ENCODE measurements around the gene ARIH2.
"Not testable (repeated sequence)": the region's sequence is repeated elsewhere in the genome, so short reads cannot be mapped to it uniquely, and the experiment has no call there.

The ARIH2 gene

GRCh38 chr3:48918388-48919214, at the start of gene ARIH2:
Gene ARIH2 (plus strand): TSS chr3:48918842. CDS start chr3:48927559, 8,717 bp downstream.
- DNase-seq, result peak; percentile 51

GRCh38 chr3:48877671-48878070, 41.0 kb upstream of the ARIH2 start:
- no peak for DNase-seq

DNA sequence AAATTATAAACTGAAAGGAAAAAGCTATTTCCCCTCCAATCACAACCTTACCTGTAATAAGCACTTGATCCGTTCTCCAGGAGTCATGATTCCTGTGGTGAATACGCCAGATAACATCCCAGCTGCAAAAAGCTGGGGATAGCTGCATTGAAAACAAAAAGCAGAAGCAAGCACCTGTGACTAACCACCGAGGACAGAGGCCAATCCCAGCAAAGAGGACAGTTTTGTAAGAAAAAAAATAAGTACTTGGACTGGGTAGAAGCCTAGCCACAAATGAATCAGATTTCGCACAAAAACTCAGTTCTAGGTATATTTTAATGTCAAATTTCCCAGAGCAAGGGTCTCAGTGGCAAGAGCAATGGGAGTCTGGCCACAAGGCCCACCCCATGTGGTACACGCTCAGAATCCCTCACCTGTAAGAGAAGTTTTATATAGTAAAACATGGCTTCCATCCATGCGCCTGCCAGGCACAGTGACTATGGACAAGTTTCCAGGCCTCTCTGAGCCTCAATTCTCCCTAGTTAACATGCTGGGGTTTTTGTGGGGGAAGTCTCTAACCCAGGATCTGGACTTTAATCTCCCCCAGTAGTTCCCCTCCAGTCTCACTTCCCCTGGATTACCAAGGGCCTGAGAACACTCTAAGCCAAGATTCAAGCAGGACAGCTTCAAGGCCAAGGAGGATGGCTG, 39.2 kb upstream of the ARIH2 start:
- no peak for DNase-seq

DNA sequence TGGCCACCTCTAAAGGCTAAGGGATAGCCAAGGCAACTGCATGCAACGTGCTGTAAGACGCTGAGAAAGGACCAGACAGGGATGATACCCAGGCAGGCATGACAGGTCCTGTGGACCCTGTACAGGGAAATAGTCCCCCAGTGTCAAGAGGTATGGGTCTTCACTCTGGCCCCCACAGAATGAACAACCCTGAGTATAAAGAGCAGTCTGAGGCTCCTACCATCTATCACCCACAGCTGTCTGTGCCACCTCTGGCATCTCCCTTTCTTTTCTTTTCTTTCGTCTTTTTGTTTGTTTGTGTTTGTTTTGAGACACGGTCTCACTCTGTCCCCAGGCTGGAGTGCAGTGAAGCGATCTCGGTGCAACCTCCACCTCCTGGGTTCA, 38.7 kb upstream of the ARIH2 start:
- DNase-seq, result no peak

GRCh38 chr3:48881006-48881405, 37.6 kb upstream of the ARIH2 start:
- DNase-seq, result no peak

DNA sequence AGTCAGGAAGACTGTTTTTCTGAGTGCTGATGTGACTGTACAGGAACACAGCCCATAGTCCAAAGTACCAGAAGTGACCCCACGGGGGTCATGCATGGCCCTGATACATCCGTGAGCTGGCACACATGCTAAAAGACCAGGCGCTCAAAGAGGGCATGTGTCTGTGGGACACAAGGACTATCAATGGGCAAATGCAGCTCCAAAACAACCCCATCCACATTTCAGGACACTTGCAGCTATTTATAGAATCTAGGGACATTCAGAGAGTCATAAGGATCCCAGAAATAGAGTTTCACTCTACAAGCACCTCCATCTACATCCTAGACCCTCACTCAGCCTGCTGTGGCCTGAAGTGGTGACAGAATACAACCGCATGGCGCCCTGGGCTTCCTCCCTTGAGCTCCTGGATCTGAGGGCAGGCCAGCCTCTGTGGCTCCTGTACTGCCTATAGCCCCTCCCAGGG, 37.0 kb upstream of the ARIH2 start:
- DNase-seq, result no peak

- no peak for DNase-seq
Observed at GRCh38 chr3:48885753-48886152, 32.9 kb upstream of the ARIH2 start.

DNA sequence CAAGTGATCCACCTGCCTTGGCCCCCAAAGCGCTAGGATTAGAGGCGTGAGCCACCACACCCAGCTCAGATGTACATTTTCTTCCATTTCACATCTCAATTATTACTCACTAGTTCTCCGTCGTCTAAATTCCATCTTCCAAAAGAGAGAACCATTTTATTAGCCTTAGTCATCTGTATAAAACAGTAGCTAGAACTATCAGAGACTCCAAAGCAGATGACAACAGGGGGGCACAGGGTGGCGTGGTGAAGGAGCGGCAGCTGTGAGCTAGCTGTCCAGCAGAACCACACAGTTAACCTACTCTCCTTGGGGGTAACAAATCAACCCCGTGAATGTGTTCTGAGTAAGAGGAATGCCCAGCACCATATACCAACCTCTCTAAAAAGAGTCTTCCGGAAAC, 27.0 kb upstream of the ARIH2 start:
- DNase-seq, result no peak

DNA sequence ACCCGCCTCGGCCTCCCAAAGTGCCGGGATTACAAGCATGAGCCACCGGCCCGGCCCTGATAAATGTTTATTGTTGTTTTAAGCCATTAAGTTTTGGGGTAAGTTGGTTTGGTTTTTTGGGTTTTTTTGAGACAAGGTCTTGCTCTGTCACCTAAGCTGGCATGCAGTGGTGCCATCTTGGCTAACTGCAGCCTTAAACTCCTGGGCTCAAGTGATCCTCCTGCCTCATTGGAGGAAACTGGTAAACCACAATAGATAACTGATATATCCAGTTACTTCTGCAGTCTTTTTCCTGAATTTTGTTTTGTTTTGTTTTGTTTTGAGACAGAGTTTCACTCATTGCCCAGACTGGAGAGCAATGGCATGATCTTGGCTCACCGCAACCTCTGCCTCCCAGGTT, 24.1 kb upstream of the ARIH2 start:
- no peak for DNase-seq

GRCh38 chr3:48896936-48897335, 21.7 kb upstream of the ARIH2 start:
- no peak for DNase-seq

DNA sequence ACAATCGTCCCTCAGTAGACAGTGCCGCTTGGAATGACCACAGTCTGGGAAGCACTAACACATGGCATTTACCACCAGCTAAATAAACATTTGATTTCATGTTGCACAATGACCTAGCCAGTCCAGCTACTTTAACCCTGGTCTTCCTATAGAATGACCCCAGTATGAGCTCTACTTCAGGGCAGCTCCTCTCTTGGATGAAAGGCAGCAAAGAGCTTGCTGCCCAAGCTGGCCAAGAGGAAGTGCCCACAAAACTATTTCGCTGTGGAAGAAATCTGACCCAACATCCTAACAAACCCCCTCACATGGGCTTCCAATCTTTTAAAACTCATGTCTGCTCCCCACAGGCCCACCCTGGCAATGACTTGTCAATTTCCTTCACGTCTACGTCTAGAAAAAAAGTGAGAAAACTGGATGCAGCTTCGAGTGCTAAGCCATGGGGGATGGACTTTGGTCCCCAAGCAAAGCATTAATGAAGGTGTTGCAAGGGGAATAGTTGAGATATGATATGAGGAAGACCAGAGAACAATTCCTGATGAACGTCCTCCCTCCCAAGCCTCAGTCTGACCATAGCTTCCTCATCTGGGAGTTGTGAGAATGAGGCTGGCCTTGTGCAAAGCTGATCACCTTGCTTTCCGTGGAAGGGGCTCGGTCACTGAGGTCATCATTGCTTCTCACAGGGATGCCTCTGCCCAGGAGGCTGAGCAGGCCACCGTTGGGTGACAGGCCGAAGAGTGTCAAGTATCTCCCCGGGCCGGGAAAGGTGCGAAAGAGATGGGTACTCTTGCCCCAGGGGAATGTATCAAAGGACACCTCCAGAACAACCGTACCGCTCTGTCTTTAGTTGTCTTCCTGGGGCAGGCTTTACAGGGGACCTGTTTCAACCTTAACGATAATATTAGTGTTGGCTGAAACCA, 20.9 kb upstream of the ARIH2 start:
- DNase-seq, result no peak

DNA sequence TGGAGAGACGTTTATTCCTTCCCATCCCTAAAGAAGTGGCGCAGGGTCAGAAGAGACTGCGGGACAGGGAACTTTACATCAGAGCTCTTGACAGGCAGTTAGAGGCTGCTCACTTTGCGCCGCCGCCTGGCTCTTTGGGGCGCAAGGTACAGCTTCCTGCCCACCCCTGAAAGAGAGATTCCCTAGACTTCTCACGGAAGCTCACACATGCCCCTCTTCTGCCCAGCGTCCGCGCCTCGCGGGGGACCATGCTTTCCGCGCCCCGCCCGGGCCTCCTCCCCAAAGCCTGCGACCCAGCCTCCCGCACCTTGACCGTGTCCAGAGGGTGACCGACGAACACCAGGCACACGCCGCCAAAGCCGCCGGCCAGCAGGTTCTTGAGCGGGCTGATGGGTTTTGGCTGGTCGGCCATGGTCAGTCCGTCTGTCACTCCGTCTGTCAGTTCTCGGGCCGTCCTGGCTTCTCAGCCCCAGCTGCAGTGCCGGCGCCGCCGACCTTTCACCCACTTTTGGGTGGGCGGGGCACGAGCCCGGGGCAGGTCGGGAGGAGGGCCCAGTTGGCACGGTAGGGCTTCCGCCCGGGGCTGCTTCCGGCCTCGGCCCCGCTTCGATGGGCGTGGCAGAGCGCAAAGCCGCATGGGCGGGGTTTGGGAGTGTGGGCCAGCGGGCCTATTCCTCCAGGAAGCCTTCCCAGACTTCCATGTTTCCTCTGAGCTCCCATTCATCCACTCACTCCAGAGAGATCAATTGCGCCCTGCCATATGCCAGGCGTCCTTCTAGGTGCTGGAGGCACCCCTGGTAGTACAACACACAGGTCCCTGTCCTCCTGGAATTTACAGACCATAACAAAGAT, 20.0 kb upstream of the ARIH2 start, which contains the start of gene SLC25A20:
Gene SLC25A20 (minus strand): TSS at position 500 of the 852 bp plus-strand sequence. CDS start 88 bp downstream, at position 412.
- DNase-seq, result peak; percentile 50

DNA sequence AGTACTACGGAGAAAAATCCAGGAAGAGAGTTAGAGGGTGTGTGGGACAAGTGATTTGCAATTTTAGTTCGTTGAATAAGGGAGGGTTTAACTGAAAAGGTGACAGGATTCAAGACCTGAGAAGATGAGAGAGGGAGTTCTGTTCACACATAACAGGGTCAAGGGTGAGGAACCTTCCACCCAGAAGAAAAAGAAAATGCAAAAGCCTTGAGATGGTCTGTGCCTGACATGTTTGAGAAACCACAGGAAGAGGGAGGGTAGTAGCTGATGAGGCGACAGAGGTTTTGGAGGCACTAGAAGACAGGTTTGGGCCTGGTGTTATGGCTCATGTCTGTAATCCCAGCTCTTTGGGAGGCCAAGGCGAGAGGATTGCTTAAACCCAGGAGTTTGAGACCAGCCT, 19.4 kb upstream of the ARIH2 start:
- no peak for DNase-seq

DNA sequence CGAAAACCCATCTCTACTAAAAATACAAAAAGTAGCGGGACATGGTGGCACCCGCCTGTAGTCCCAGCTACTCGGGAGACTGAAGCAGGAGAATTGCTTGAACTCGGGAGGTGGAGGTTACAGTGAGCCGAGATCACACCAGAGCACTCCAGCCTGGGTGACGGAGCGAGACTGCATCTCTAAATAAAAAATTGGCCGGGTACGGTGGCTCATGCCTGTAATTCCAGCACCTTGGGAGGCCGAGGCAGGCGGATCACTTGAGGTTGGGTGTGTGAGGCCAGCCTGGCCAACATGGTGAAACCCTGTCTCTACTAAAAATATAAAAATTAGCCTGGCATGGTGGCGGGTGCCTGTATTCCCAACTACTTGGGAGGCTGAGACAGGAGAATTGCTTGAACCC, 11.6 kb upstream of the ARIH2 start:
- not testable (repeated sequence) for DNase-seq

GRCh38 chr3:48915296-48915695, 3.3 kb upstream of the ARIH2 start:
- no peak for DNase-seq

GRCh38 chr3:48919215-48920138, 835 bp downstream of the ARIH2 start:
- no peak for DNase-seq

GRCh38 chr3:48926425-48927392, 8.1 kb downstream of the ARIH2 start:
- DNase-seq, result no peak

DNA sequence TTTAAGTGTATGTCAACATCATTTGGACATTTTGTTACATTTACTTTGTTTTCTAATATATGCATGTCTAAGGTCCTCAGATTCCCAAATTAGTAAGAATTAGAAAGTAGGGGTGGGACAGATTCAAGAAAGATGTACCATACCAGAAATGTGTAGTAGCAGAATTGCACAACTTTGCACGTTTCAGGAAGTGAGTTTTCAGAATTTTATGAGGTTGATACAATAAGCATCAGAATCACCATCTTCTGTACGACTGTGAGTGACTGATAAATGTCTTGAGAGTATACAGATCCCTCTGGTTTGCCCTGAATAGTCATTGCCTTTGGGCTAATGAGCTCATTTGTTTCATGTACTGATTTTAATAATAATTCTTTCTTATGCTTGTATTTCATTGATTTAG, 9.3 kb downstream of the ARIH2 start:
- DNase-seq, result no peak

GRCh38 chr3:48928679-48929078, 10.0 kb downstream of the ARIH2 start:
- no peak for DNase-seq
